Measurements from ENCODE around the gene ABCG1.
A peak's percentile ranks its signal among the peaks of the same experiment; 100 is the strongest.

DNA sequence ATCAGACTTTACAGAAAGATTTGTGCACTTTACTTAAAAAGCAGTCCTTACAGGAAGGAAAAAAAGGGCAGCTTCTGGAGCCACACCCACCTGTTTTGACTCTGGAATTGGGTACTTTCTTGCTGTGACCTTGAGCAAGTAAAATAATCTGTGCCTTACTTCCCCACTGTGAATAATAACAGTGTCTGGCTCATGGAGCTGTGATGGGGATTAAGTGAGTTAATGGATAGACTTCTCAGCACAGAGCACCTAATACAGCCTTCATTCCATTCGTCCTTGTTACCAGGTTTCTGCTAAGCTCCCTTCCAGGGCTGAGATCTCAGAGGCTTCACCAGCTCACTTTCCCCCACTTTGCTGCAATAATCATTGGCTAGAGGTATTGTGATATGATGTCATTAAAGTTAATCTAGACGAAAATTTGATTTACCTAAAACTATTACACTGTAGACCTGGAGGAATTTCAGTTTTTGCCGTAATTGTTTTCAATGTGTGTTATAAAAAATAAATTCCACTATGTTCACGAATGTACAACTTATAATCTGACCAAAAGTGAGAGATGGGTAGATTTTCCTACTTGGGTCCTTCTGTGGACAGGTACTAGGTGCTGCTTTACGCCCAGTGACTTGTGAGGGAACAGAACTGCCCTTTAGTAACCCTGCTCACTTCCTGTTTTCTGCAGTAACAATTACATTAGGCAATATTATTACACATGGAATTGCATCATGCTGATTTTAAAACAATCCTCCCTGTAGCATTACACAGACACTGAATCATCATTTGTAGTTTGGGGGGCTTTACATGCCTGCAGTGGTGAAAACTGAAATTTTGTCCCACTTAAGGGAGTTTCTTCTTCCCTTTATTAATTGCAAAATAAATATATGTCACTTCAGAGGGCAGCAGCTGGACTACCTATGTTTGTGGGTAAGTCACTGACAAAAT, 19.7 kb upstream of the ABCG1 start:
- no peak for TF ChIP-seq POLR2A (IDR thresholded peaks at IDR 0.05)
- TF ChIP-seq POLR2AphosphoS5 (IDR thresholded peaks at IDR 0.05) = peak in 2 of 3 donors; percentile 50 to 51
- TF ChIP-seq, protein P1, sequence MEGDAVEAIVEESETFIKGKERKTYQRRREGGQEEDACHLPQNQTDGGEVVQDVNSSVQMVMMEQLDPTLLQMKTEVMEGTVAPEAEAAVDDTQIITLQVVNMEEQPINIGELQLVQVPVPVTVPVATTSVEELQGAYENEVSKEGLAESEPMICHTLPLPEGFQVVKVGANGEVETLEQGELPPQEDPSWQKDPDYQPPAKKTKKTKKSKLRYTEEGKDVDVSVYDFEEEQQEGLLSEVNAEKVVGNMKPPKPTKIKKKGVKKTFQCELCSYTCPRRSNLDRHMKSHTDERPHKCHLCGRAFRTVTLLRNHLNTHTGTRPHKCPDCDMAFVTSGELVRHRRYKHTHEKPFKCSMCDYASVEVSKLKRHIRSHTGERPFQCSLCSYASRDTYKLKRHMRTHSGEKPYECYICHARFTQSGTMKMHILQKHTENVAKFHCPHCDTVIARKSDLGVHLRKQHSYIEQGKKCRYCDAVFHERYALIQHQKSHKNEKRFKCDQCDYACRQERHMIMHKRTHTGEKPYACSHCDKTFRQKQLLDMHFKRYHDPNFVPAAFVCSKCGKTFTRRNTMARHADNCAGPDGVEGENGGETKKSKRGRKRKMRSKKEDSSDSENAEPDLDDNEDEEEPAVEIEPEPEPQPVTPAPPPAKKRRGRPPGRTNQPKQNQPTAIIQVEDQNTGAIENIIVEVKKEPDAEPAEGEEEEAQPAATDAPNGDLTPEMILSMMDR (IDR thresholded peaks at IDR 0.05) = no peak
- TF ChIP-seq EP300 (IDR thresholded peaks at IDR 0.05) = no peak

Measured in stomach (tissue), 4 donors.